Sciatic nerve (tissue), 2 donors: ENCODE data around the gene AGO1. TPM values are rescaled to one million over a fixed set of nuclear protein-coding genes. Genes with fewer than 3 reads are reported as not detected.

Experiments used
- ATAC-seq: fragments of 200-7000 bp; cut with Tn5 transposase; one replicate; pipeline ENCODE4 v1.9.1; 2020; ENCODE audit warnings: mild to moderate bottlenecking, moderate library complexity
- DNase-seq: peaks from one replicate; pipeline ENCODE4 v3.0.0-alpha.2; 2020; ENCODE audit warnings: low spot score
- intact Hi-C: fragments of 100-400 bp; cut with DNase I; formaldehyde crosslinking; loops from one replicate; pipeline ENCODE4 v1.14.2; 2022
- total RNA-seq: library from RNA; stranded (reverse); fragmentation: NEBNext Ultra II Directional; extraction: Animal tissue kit (Norgen Biotek cat#: 25700); gene quantifications from one replicate; pipeline ENCODE4 v1.2.1, GENCODE V29; 2021
- donor health status: DM: no; HTN: no; CAD: no.
- donor health status: DM: no; HTN: no; CAD: no.

The AGO1 gene
- total RNA-seq, 1 donor from 2014 or later, result 30.3 TPM

- intact Hi-C loops, result no loop called here
- DNase-seq, result no peak
- no peak for ATAC-seq
Measured at GRCh38 chr1:35899941-35900340, 16.9 kb downstream of the AGO1 start.

DNA sequence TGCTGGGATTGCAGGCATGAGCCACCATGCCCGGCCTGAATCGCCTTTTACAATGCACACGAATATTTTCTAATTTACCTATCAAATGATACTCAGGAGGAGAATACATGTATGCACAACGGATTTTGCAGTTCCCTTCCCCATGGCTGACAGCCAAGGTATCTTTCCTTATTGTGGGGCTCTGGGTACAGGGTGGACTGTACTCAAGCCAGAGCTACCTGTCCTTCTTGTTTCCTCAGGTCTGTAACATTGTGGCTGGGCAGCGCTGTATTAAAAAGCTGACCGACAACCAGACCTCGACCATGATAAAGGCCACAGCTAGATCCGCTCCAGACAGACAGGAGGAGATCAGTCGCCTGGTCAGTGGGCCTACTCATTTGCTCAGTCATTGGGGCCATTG is 18.2 kb downstream of the AGO1 start:
- DNase-seq (no peak), ATAC-seq (no peak)
- intact Hi-C loops, result no loop called here

DNA sequence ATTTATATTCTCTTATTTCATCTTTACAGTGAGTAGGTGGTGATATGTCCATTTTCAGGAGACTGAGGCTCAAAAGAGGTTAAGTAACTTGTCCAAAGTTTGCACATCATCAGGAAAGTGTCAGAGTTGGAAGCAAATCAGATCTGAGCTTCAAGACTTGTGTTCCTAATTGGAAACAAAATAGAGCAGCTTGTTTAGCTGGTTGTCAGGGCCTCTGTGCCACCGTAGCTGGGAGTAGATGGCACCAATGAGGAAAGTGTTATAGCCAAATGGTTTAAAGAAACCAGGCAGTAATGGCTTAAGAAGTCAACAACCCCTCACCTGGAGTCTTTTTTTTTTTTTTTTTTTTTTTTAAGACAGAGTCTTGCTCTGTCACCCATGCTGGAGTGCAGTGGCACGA is 19.7 kb downstream of the AGO1 start:
- intact Hi-C loops, result no loop called here
- DNase-seq (no peak), ATAC-seq (no peak)

- intact Hi-C loops, result no loop called here
- DNase-seq, result no peak
- ATAC-seq, result no peak
Measured at GRCh38 chr1:35914717-35915116, 31.7 kb downstream of the AGO1 start.

DNA sequence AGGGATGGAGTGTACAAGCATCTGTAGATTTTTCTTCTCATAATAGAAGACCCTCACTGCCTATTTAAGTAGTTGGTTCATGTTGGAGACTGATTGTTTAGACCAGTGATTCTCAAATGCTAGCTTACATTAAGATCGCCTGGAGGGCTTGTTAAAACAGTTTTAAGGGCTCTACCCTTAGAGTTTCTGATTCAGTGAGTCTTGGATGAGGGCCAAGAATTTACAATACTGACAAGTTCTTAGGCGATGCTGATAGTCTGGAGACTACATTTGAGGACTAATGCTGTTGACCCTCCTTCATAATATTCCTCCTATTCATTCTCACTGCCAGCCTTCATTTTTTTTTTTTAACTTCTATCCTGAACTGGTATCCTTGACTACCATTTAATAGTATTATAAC is 32.7 kb downstream of the AGO1 start:
- intact Hi-C loops, result no loop called here
- ATAC-seq (no peak), DNase-seq (no peak)

- intact Hi-C loops, result no loop called here
- DNase-seq (no peak), ATAC-seq (peak; percentile 52)
Measured at GRCh38 chr1:35923791-35924221, 40.8 kb downstream of the AGO1 start.

DNA sequence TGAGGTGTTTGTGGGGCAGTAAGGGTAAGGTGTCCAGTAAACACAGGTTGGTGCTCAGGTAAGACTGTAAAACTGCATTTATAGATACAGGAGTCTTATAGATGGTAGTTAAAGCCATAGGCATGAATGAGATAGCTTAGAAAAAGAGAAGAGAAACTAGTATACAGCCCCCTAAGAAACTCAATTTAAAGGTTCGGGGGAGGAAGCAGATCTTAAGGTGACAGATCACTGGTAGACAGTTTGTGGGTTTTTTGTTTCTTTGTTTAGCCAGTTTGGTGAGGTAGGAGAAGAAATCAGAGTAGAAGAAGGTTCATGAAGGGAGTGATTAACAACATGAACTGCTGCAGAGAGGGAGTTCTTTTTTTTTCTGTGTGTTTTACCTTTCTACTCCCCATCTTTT is 41.8 kb downstream of the AGO1 start:
- intact Hi-C loops, result no loop called here
- ATAC-seq (no peak), DNase-seq (no peak)

DNA sequence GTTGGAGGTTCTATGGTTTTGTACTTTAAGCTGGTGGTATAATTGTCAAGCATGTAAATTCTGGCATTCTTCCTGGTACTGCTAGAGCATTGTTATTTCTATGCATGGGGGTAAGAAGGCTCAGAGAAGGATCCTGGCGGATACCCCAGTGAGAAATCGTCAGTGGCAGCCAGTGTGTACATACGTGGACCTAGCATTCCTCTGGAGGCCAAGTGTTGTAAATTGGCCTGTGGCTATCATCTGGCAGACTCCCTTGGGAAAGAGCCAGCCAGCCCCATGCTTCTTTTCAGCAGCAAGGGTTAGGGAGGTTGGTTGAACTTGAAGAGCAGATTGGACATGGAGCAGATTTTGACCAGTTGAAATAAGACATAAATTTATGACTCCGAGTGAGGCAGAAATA is 42.7 kb downstream of the AGO1 start:
- intact Hi-C loops, result no loop called here
- no peak for ATAC-seq
- no peak for DNase-seq

DNA sequence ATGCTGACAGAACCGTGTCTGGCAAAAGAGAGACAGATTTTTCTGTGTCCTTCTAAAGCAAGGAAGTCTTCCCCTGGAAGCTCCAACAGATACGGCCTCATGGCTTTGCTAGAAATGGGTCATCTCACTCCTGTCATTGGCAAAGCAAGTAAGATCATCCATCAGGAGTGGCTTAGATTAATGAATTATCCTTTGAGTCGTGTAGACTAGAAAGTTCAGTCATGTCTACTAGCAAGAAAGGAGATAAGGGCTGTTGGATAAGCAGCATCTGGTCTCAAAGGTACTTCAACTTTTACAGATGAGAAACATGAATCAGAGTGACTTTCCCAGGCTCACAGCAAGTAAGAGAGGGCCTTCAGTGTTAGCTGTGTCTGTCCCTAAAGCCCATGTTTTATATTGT is 44.5 kb downstream of the AGO1 start:
- intact Hi-C loops, result no loop called here
- no peak for DNase-seq
- no peak for ATAC-seq

GRCh38 chr1:35929730-35930592 is 47.0 kb downstream of the AGO1 start:
- intact Hi-C loops, result no loop called here
- DNase-seq (peak; percentile 68), ATAC-seq (peak; percentile 66)

- peak; percentile 90 for DNase-seq
- peak; percentile 95 for ATAC-seq
- intact Hi-C loops, result no loop called here
Measured at GRCh38 chr1:35930593-35931445, 47.8 kb downstream of the AGO1 start, which contains the start of gene AGO3. AGO3 (plus strand) TSS chr1:35931105; CDS start chr1:35931427, 322 bp downstream.

DNA sequence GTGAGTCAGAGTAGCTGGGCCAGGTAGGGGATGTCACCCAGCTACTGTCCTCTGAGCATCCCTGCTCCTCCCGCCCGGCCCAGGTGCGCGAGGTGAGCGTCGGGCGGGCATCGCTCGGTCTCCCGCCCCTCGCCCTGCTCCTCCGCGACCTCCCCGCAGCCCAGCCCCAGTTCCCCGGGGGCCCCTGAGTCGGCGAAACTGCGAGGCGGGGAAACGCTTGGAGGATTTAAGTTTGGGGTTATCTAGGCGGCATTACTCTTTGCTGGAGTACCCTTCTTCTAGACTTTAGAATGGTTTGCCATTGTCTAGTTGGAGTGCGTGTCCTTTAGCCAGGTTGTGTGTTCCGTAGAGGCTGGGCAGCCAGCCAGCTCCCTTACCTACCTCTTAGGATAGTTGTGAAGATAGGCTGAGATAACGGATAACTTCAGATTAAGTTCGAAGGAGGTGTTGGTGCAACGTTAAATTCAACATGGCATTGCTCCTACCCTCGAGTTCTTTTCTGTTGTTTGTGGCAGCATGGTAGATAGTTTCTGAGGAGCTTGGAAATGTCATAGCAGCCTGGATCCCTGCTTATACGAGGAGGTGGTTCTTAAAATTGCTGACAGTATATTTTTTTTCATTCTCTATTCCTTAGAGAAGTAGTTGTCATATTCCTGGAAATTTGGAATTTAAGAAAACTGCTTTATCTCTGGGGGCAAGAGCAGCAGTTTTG is 48.6 kb downstream of the AGO1 start:
- ATAC-seq, result peak; percentile 13

DNA sequence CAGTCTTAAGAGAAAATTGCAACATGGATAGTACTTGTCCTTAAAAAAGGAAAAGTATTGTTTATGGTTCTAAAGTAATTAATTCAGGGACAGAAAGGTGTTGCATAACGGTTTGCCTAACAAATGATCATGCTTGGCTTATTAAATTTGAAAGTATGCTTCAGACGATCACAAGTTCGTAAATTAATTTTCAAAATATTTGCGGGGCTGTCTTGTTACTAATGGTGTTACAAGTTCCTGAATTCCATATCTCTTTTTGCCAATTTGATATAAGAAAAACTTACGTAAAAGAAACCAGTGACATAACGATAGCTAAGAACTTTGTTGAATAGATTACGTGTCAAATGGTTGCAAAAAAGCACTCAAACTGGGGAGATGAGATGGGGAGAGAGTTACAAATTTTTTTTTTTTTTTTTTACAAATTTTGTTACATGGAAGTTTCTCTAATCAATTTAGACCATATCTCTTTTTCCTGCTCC is 49.2 kb downstream of the AGO1 start:
- DNase-seq (no peak), ATAC-seq (no peak)
- intact Hi-C loops, result no loop called here

More for the DNA sequence above, 48.6 kb downstream of the AGO1 start:
- peak; percentile 60 for DNase-seq
- intact Hi-C loops, result no loop called here

DNA sequence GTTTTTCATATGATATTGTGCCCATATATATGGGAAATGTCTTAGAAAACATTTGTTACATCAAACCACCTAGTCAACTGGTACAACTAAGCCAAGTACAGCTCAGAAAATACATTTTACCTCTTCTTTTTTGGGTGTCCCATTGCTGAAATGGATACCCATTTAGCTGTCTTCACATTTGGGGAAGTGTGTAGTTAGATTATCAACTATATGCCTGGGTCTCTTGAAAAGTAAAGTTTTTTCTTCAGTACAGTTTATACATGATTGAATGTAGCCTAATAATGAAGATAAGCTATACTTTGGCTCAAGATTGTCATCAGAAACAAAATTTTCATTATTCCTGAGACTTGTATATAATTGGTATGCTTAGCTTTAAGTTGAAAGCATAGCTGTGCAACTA is 49.9 kb downstream of the AGO1 start:
- ATAC-seq, result no peak
- DNase-seq, result no peak
- intact Hi-C loops, result no loop called here

DNA sequence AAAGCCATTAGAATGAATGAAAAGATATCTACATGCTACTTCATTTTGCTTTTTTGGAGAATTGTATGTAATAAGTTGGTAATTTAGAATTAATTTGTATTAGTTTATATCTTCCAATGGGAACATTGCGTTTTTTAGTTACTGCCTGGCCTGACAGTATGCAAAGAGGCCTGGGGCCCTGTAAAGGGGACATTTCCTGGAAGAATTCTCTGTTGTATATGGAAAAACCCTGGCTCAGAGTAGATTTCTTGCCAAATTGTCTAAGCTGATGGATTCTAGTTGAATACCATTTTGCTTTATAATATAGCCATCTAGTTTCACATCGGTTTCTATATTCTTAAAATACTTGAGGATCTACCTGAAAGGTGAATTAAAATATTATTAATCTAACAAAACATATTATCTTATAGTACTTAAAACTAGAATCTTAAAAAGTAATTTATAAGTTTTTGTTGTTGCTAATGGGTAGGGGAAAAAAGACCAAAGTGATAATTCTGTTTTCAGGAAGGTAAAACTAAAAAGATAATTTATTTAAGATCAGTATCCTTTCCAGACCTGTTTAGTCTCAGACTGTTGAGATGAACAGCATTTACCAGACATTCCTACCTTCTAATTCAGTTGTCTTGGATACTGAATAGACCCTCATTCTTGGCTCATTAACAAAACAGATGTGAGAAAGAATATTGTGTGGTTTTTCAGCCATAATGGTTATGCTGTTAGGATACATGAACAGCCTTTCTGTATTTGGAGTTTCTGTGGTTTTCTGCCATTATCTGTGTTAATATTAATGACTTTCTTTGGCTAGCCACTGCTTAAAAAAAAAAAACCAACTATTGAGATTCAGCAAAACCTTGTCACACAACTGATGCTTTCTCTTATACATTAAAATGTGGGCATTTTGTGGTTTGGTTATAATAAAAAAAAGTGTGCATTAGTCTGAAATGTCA is 52.7 kb downstream of the AGO1 start:
- no peak for DNase-seq
- intact Hi-C loops, result no loop called here
- no peak for ATAC-seq

GRCh38 chr1:35936838-35937237 is 53.8 kb downstream of the AGO1 start:
- ATAC-seq (no peak), DNase-seq (no peak)
- intact Hi-C loops, result no loop called here

DNA sequence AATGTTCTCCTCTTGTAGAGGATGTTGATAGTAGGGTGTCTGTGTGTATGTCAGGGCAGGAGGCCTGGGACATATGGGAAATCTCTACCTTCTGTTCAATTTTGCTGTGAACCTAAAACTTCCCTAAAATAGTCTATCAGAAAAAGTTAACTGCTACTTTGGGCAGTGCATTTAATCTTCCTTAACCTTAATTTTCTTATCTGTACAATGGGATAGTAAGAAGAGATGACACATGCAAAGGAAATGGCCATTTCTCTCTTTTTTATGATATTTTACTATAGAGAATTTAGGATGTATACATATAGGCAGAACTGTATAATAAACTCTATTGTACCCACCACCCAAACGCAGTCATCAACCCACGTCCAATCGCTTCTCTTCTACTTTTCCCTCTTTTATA is 56.5 kb downstream of the AGO1 start:
- intact Hi-C loops, result no loop called here
- DNase-seq (no peak), ATAC-seq (no peak)

DNA sequence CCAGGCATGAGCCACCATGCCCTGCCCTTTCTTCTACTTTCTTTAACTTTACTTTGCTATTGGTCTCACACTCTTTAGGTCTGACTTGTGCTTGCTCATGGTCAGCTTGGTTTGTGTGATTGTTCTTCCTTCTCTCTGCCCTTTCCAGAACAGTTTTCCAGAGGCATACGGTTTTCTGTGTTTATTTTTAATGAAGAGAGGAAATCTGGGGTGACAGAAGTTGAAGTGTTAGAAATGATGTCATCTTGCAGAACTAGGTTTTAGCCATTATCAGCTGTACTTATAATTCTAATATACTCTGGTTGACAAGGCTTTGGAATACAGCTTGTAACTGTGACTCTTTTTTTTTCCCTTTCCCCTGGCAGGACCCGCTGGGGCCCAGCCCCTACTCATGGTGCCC is 62.3 kb downstream of the AGO1 start:
- intact Hi-C loops, result no loop called here
- no peak for ATAC-seq
- no peak for DNase-seq
